ENCODE measurements around the gene UTS2R.

The UTS2R gene

GRCh38 chr17:82371333-82372248, at the start of gene UTS2R:
UTS2R (plus strand) TSS chr17:82371765; CDS start chr17:82374325, 2,560 bp downstream.
- no peak for DNase-seq

- peak in 1 of 6 experiments; percentile 28 for DNase-seq
Measured at GRCh38 chr17:82321947-82322466, 49.6 kb upstream of the UTS2R start.

GRCh38 chr17:82322526-82323453, 48.8 kb upstream of the UTS2R start:
- no peak for DNase-seq

- DNase-seq = no peak
Measured at GRCh38 chr17:82323514-82324234, 47.9 kb upstream of the UTS2R start.

- no peak for DNase-seq
Measured at GRCh38 chr17:82324566-82325285, 46.8 kb upstream of the UTS2R start.

- no peak for DNase-seq
Measured at GRCh38 chr17:82325286-82326180, 46.0 kb upstream of the UTS2R start.

GRCh38 chr17:82327289-82327688, 44.3 kb upstream of the UTS2R start:
- DNase-seq = no peak

- no peak for DNase-seq
Measured at GRCh38 chr17:82327757-82328140, 43.8 kb upstream of the UTS2R start.

- DNase-seq = no peak
Measured at GRCh38 chr17:82328141-82328993, 43.2 kb upstream of the UTS2R start.

- no peak for DNase-seq
Measured at GRCh38 chr17:82328994-82329507, 42.5 kb upstream of the UTS2R start.

- no peak for DNase-seq
Measured at GRCh38 chr17:82329683-82330321, 41.8 kb upstream of the UTS2R start.

- no peak for DNase-seq
Measured at GRCh38 chr17:82330322-82331239, 41.0 kb upstream of the UTS2R start.

- no peak for DNase-seq
Measured at GRCh38 chr17:82331345-82331939, 40.1 kb upstream of the UTS2R start.

- DNase-seq = peak in 1 of 6 experiments; percentile 35
Measured at GRCh38 chr17:82332669-82333278, 38.8 kb upstream of the UTS2R start.

GRCh38 chr17:82333279-82334171, 38.0 kb upstream of the UTS2R start, which contains the start of gene SECTM1:
SECTM1 (minus strand) TSS chr17:82333766; CDS start chr17:82327240, 6,526 bp downstream.
- DNase-seq = no peak

- DNase-seq = no peak
Measured at GRCh38 chr17:82334204-82334621, 37.4 kb upstream of the UTS2R start.

Measured in stimulated activated naive CD4-positive, alpha-beta T cell (primary cell).